GM21447 (cell line): ENCODE data around the gene ANGEL1.
A peak's percentile ranks its signal among the peaks of the same experiment; 100 is the strongest.

ENCODE experiments used
- ATAC-seq: cut with Tn5 transposase; IDR thresholded peaks from one replicate; pipeline ENCODE4 v1.9.1; 2021; ENCODE audit not compliant: unreplicated experiment

ANGEL1 gene

DNA sequence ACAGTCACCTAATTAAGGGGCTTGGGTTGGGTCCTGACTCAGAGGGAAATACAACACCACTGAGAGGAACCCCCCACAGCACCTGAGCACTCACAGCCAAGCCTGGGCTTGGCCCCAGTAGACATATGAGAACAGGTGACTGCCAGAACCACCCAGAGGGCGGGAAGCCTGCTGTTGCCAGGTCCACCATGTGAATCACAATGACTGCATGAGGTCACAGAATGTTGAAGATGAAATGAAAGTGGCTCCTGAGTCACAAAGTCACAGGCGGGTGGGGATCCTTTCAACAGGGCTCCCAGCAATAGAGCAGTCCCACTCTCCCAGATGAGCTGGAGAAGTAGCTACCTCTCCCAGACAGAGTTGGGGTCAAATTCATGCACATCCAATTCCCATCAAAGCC, 13.4 kb upstream of the ANGEL1 start, which contains the start of gene LRRC74A:
Gene LRRC74A, plus strand, starts transcription at position 287 of the 400 bp plus-strand sequence. CDS start 290 bp downstream, outside the sequence.
- ATAC-seq: no peak

GRCh38 chr14:76820700-76821099, 8.0 kb upstream of the ANGEL1 start:
- ATAC-seq: no peak

- ATAC-seq: no peak
Observed at GRCh38 chr14:76814726-76815645, 2.3 kb upstream of the ANGEL1 start.

- peak; percentile 24 for ATAC-seq
Observed at GRCh38 chr14:76812093-76812421, 625 bp downstream of the ANGEL1 start.

- no peak for ATAC-seq
Observed at GRCh38 chr14:76811561-76811960, 1.1 kb downstream of the ANGEL1 start.

GRCh38 chr14:76810953-76811400, 1.7 kb downstream of the ANGEL1 start:
- ATAC-seq: peak; percentile 31

DNA sequence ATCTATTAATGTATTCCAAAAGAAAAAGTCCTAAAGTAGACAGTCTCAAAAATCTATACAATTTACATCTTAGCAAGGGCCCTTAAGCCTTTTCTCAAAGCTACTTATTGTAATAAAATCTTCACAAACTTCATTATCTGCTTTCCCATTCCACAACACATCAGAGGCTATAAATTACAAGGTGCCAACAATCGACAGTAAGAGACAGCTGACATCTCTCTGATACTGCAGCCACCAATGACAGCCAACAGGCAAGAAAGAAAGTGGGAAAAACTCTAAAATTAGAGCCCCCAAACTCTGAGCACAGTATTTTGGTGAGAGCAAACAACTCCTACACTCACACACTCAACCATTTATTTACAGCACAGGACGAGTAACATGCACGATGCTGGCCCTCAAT, 2.2 kb downstream of the ANGEL1 start:
- no peak for ATAC-seq

GRCh38 chr14:76808990-76809389, 3.7 kb downstream of the ANGEL1 start:
- ATAC-seq: no peak

GRCh38 chr14:76808011-76808410, 4.7 kb downstream of the ANGEL1 start:
- no peak for ATAC-seq

GRCh38 chr14:76806446-76806845, 6.2 kb downstream of the ANGEL1 start:
- no peak for ATAC-seq

GRCh38 chr14:76793956-76794355, 18.7 kb downstream of the ANGEL1 start:
- no peak for ATAC-seq

DNA sequence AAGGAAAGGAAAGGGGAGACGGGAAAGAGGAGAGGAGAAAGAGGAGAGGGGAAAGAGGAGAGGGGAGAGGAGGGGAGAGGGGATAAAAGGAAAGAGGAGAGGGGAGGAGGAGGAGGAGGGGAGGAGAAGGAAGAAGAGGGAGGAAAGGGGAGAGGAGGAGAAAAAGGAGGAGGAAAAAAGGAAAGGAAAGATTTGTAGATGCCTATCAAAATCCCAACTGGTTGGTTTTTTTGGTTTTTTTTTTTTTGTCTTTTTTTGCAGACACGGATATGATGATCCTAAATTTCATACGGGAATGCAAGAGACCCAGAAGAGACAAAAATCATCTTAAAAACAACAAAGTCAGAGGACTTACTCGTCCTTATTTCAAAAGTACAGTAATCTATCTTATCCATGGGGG, 19.4 kb downstream of the ANGEL1 start:
- ATAC-seq: no peak

DNA sequence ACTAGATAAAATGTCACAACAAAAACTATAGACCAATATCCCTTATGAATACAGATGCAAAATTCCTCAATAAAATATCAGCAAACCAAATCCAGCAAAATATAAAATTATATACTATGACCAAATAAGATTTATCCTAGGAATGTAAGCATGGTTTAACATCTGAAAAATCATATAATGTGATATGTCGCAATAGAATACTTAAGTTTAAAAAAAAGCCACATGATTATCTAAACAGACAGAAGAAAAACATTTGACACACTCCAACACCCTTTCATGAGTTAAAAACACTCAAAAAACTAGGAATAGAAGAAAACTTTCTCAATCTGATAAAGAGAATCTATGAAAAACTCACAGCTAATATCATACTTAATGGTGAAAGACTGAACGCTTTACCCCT, 20.3 kb downstream of the ANGEL1 start:
- ATAC-seq: no peak

- no peak for ATAC-seq
Observed at GRCh38 chr14:76786601-76787000, 26.1 kb downstream of the ANGEL1 start.

GRCh38 chr14:76784881-76785280, 27.8 kb downstream of the ANGEL1 start:
- peak; percentile 80 for ATAC-seq

DNA sequence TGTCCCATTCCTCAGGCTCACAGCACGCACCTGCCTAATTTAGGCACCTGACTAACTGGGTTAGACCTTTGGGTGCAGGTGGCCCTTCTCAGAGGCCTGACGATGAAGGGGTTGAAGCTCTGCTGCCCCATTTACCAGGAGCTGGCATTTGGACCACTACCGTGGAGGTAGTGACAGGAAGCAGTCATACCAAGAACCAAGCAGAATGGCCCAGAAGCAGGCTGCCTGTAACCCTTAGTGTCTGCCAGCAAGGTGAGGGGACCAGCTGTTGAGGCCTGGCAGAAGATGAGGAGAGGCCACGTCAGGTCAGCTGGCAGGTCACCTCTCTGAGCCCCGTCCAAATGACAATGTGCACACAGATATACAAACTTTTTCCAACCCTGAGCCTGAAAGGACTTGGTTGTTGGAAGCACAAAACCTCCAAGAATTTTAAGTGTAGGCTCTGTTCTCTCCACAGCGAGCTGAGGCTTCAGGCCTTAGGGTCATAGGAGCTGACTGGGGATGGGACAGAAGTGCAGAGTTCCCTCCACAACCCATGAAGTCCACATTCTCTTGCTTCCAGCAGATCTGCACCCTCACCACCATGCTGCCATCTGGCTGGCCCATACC, 28.3 kb downstream of the ANGEL1 start:
- peak; percentile 3 for ATAC-seq

DNA sequence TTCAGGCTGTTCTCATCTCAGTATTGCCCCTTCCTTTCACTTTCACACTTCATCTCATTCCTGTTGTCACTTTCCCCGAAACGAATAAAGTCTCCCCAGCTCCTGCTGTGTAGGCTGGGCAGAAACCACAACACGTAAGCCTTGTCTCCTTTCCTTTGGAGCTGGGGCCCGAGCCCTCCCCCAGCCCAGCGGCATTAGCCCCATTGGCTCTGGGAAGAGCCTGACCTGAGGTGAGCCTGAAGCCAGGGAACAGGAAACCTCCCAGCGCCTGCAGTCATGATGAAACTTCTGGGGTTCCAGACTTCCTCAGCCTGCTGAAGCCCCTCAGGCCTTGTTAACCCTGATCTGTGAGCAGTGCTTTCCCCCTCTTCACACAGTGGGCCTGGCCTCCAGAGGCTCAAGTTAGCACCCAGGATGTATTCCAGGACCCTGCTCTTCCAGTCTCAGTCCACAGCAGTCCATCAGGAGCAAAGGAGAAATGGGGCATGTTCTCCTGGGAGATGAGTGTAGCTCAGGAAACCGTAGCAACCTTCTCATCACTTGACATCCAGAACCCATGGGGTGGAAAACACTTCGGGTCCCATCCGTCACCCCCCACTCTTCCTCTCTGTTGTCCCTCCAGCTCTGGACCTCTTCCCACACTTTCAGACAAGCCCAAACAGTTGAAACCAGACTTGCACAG, 29.7 kb downstream of the ANGEL1 start:
- ATAC-seq: no peak

DNA sequence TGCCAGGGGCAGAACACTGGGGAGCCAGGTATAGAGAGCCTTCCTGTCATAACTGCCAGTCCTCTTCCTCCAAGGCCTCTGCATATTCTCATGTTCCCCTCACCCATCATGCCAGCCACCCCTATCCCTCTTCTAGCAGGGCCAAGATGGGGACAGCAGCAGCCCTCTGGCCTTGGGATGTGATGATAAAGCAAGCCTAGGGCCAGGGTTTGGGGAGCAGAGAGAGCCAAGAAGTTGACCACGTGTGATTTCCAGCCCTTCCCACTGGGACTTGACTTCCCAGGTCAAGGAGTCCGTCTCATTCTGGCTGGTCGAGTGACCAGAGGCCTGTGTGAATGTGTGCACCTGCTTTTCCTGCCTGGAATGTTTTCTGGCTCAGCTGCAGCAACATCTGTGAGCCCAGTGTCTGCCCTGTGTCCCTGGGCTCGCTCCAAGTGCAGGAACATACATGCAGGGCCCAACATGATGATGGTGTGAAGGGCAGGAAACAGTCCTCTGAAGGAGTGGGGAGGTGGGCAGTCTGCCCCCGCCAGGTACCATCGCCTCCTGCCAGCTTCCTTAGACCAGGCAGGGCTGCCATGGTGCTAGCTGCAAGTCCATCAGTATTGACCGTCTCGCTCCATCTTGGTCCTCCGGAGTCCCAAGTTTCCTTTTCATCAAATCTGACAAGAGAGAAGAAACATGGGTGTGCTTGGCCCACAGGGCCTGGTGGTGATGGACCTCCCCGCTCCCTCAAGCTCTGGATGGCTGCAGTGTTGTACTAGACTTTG, 30.4 kb downstream of the ANGEL1 start:
- ATAC-seq: no peak

DNA sequence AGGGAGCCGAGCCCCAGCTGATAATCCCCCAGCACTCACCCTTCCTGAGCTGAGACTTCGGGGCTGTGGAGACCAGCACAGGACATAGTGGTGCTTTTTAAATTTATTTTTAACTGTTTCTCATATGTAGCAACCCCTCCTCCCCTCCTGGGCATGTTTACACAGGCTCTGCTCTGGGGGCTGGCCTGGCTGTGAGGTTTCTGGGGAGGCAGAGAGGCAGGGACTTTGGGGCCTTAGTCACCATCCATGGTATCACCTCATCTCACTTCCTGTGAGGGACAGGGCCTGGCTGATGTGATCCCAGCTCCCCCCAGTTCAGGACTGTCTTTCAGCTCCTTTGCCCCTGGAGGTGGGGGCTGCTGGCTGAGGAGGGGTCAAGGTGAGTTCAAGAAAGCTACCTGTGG, 31.0 kb downstream of the ANGEL1 start:
- ATAC-seq: no peak

DNA sequence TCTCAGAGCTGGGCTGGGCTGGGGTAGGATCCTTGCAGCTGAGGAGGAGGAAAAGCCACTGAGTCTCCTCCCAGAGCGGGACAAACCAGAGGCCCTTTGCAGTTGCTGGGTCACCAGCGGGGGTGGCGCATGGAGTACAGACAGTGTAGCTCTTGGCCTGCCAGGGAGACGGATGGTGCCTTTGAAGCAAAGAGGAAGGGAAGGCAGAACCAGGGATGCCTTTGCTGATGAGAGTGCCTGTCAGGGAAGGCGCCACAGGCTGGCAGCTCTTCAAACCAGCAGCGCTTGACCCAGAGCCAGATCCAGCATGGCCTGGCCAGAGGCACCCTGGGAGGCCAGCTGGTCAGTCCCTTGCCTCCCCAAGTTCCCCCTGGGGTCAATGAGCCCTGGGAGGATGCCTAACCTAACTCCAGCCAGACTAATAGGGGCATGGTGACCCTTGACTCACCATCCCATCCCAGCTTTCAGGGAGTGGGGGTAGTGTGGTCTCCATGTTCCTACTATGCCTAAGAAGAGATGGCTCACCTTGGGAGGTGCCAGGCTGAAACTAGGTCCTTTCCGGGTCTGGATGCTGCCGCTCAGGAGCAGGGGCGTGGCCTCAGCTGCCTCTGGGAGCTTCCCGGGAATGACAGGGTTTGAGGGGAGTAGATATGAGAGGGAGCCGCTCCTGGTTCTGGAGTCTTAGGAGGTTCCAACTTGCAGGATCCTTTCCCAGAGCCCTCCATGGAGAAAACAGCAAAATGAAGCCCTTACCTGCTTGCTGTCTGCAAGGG, 31.6 kb downstream of the ANGEL1 start:
- no peak for ATAC-seq
